ENCODE measurements around the gene RABL6.

The RABL6 gene

DNA sequence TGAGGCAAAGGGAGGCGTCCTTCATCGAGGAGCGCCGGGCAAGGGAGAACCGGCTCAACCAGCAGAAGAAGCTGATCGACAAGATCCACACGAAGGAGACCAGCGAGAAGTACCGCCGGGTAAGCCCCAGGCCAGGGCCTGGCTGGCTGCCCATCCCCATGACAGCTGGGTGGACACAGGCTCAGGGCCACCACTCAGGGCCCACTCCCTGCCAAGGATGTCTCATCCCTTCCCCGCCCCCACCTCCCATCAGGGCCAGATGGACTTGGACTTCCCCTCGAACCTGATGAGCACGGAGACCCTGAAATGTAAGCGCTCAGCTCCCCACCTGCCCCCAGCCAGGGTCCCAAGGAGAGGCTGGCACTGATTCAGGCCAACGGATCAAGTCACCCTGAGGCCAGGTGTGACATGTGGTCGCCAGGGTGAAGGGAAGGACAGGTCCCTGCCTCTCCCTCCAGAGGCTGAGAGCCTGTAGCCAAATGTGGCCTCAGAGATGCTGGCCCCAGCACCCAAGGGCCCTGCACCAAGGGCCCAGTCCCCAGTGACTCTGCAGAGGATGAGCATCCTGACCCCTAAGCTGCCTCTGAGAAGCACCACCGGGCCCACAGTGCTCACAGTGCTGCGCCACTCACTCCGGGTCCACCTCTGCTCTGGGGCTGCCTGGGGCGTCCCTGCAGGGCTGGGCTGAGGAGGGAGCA is 3.1 kb upstream of the RABL6 start:
- no peak overlapping the region for H3K27ac ChIP-seq (ENCODE audit: extremely low read depth, low read depth, low read length)
- peaks cover 8% of the 10 kb centered on the region for H3K4me1 ChIP-seq (ENCODE audit: control insufficient read depth, insufficient read depth, low read length)
- H3K36me3 ChIP-seq (ENCODE audit: control insufficient read depth in 2 of 2, insufficient read depth in 1 of 2, low read length in 2 of 2) = peaks cover 0 to 14% of the 10 kb centered on the region in 2 experiments; a peak in 1 of 3 replicates
- ChIA-PET POLR2A (no interaction called here), CTCF (interaction anchor here (1.1 to 1.5 kb wide), 2 partner anchors 12 to 44 kb away, joined by 3 to 5 read pairs; no protein-coding TSS in a partner anchor)
- TF ChIP-seq GLIS2 (tag by site-specific recombination; IDR thresholded peaks at IDR 0.05) = peak; percentile 29; the same call in 1 of the 2 replicates
- TF ChIP-seq ZNF19 (tag by site-specific recombination; IDR thresholded peaks at IDR 0.05; ENCODE audit: low read depth) = no peak
- no peak overlapping the region for H3K4me3 ChIP-seq (ENCODE audit: low read depth, low read length)
- no peaks in the 10 kb centered on the region for H3K9me3 ChIP-seq (ENCODE audit: control insufficient read depth, insufficient read depth, low read depth, low read length)

DNA sequence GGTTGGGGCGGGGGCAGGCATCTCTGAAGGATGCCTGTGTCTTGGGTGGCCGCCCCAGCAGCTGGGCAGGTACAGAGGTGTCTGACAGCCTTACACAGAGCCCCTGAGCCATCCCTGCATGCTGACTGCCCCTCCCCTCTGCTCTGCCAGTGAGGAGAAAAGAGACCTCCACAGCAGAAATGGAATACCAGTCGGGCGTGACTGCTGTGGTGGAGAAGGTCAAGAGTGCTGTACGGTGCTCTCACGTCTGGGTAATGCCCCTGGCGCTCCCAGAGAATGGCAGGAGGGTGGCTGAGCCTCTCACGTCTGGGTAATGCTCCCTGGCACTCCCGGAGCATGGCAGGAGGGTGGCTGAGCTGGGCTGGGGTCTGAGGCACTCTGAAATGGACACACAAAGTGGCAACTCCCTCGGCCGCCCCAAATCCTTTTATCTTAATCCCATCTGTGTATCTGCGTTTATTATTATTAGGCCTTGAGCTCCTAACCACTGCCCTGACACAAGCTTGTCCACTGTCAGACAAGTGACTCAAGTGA is 2.5 kb upstream of the RABL6 start:
- no peak overlapping the region for H3K4me3 ChIP-seq (ENCODE audit: low read depth, low read length)
- no peaks in the 10 kb centered on the region for H3K9me3 ChIP-seq (ENCODE audit: control insufficient read depth, insufficient read depth, low read depth, low read length)
- ChIA-PET POLR2A (interaction anchor here (0.7 to 3.3 kb wide), 3 partner anchors 10 to 43 kb away, joined by 3 to 15 read pairs (median 4); partner anchors contain the start of gene AJM1), CTCF (interaction anchor here (1.1 to 2.6 kb wide), 3 partner anchors 13 to 230 kb away, joined by 3 to 18 read pairs (median 4); no protein-coding TSS in a partner anchor)
- TF ChIP-seq, protein P1, sequence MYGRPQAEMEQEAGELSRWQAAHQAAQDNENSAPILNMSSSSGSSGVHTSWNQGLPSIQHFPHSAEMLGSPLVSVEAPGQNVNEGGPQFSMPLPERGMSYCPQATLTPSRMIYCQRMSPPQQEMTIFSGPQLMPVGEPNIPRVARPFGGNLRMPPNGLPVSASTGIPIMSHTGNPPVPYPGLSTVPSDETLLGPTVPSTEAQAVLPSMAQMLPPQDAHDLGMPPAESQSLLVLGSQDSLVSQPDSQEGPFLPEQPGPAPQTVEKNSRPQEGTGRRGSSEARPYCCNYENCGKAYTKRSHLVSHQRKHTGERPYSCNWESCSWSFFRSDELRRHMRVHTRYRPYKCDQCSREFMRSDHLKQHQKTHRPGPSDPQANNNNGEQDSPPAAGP (tag by site-specific recombination; IDR thresholded peaks at IDR 0.05) = no peak
- no peak for TF ChIP-seq ZNF174 (tag by site-specific recombination; IDR thresholded peaks at IDR 0.05)
- TF ChIP-seq ZNF792 (tag by site-specific recombination; IDR thresholded peaks at IDR 0.05) = no peak
- TF ChIP-seq, protein P2, sequence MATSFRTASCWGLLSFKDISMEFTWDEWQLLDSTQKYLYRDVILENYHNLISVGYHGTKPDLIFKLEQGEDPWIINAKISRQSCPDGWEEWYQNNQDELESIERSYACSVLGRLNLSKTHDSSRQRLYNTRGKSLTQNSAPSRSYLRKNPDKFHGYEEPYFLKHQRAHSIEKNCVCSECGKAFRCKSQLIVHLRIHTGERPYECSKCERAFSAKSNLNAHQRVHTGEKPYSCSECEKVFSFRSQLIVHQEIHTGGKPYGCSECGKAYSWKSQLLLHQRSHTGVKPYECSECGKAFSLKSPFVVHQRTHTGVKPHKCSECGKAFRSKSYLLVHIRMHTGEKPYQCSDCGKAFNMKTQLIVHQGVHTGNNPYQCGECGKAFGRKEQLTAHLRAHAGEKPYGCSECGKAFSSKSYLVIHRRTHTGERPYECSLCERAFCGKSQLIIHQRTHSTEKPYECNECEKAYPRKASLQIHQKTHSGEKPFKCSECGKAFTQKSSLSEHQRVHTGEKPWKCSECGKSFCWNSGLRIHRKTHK (tag by site-specific recombination; IDR thresholded peaks at IDR 0.05) = no peak
- H3K4me1 ChIP-seq (ENCODE audit: control insufficient read depth, insufficient read depth, low read length) = peaks cover 12% of the 10 kb centered on the region
- H3K27ac ChIP-seq (ENCODE audit: extremely low read depth, low read depth, low read length) = no peak overlapping the region
- H3K36me3 ChIP-seq (ENCODE audit: control insufficient read depth in 2 of 2, insufficient read depth in 1 of 2, low read length in 2 of 2) = peaks cover 0 to 20% of the 10 kb centered on the region in 2 experiments; a peak in 1 of 3 replicates

DNA sequence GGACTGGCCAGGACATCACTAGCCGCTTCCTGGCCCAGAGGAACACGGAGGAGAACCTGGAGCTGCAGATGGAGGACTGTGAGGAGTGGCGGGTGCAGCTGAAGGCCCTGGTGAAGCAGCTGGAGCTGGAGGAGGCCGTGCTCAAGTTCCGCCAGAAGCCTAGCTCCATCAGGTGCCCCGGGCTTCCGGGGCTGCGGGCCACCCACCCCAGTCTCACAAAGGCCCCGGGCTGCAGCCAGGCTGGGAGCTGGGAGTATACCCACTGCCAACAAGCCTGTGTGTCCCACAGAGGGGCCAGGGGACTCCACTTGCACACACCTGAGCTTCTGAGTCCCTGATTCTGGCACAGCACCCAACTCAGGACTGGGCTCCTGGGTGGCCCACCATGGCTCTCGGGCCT is 1.7 kb upstream of the RABL6 start:
- no peaks in the 10 kb centered on the region for H3K9me3 ChIP-seq (ENCODE audit: control insufficient read depth, insufficient read depth, low read depth, low read length)
- peaks cover 7% of the 10 kb centered on the region; the same call in 1 of the 2 replicates for H3K4me1 ChIP-seq (ENCODE audit: control insufficient read depth, insufficient read depth, low read length)
- H3K4me3 ChIP-seq (ENCODE audit: low read depth, low read length) = no peak overlapping the region
- ChIA-PET POLR2A (interaction anchor here (0.7 to 3.3 kb wide), 7 partner anchors 8 to 264 kb away, joined by 3 to 15 read pairs (median 3); partner anchors contain the start of genes AJM1 and SAPCD2), CTCF (interaction anchor here (0.6 to 2.6 kb wide), 5 partner anchors 14 to 229 kb away, joined by 3 to 18 read pairs (median 4); partner anchors contain the start of gene AJM1)
- H3K27ac ChIP-seq (ENCODE audit: extremely low read depth, low read depth, low read length) = no peak overlapping the region
- peaks cover 5 to 25% of the 10 kb centered on the region in 2 experiments; a peak in 2 of 3 replicates for H3K36me3 ChIP-seq (ENCODE audit: control insufficient read depth in 2 of 2, insufficient read depth in 1 of 2, low read length in 2 of 2)
- no peak for TF ChIP-seq ZNF292 (tag by site-specific recombination; IDR thresholded peaks at IDR 0.05; ENCODE audit: borderline replicate concordance, low read depth)
- TF ChIP-seq ZNF830 (tag by site-specific recombination; IDR thresholded peaks at IDR 0.05; ENCODE audit: low read depth) = no peak
- TF ChIP-seq ZNF610 (tag by site-specific recombination; IDR thresholded peaks at IDR 0.05; ENCODE audit: borderline replicate concordance) = no peak
- TF ChIP-seq ZSCAN23 (tag by site-specific recombination; IDR thresholded peaks at IDR 0.05) = no peak
- TF ChIP-seq, protein P3, sequence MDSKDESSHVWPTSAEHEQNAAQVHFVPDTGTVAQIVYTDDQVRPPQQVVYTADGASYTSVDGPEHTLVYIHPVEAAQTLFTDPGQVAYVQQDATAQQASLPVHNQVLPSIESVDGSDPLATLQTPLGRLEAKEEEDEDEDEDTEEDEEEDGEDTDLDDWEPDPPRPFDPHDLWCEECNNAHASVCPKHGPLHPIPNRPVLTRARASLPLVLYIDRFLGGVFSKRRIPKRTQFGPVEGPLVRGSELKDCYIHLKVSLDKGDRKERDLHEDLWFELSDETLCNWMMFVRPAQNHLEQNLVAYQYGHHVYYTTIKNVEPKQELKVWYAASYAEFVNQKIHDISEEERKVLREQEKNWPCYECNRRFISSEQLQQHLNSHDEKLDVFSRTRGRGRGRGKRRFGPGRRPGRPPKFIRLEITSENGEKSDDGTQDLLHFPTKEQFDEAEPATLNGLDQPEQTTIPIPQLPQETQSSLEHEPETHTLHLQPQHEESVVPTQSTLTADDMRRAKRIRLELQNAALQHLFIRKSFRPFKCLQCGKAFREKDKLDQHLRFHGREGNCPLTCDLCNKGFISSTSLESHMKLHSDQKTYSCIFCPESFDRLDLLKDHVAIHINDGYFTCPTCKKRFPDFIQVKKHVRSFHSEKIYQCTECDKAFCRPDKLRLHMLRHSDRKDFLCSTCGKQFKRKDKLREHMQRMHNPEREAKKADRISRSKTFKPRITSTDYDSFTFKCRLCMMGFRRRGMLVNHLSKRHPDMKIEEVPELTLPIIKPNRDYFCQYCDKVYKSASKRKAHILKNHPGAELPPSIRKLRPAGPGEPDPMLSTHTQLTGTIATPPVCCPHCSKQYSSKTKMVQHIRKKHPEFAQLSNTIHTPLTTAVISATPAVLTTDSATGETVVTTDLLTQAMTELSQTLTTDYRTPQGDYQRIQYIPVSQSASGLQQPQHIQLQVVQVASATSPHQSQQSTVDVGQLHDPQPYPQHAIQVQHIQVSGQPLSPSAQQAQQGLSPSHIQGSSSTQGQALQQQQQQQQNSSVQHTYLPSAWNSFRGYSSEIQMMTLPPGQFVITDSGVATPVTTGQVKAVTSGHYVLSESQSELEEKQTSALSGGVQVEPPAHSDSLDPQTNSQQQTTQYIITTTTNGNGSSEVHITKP (tag by site-specific recombination; IDR thresholded peaks at IDR 0.05) = no peak
- no peak for TF ChIP-seq ZNF155 (tag by site-specific recombination; IDR thresholded peaks at IDR 0.05)
- TF ChIP-seq, protein P4, sequence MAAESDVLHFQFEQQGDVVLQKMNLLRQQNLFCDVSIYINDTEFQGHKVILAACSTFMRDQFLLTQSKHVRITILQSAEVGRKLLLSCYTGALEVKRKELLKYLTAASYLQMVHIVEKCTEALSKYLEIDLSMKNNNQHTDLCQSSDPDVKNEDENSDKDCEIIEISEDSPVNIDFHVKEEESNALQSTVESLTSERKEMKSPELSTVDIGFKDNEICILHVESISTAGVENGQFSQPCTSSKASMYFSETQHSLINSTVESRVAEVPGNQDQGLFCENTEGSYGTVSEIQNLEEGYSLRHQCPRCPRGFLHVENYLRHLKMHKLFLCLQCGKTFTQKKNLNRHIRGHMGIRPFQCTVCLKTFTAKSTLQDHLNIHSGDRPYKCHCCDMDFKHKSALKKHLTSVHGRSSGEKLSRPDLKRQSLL (tag by site-specific recombination; IDR thresholded peaks at IDR 0.05) = peak; percentile 33; the same call in 1 of the 2 replicates
- TF ChIP-seq ZNF394 (tag by site-specific recombination; IDR thresholded peaks at IDR 0.05; ENCODE audit: borderline replicate concordance) = peak; percentile 33; the same call in 1 of the 2 replicates
- TF ChIP-seq ZNF510 (tag by site-specific recombination; IDR thresholded peaks at IDR 0.05; ENCODE audit: insufficient replicate concordance) = no peak
- no peak for TF ChIP-seq MEIS1 (CRISPR knock-in tag; IDR thresholded peaks at IDR 0.05; ENCODE audit: borderline replicate concordance)
- TF ChIP-seq, protein P5, sequence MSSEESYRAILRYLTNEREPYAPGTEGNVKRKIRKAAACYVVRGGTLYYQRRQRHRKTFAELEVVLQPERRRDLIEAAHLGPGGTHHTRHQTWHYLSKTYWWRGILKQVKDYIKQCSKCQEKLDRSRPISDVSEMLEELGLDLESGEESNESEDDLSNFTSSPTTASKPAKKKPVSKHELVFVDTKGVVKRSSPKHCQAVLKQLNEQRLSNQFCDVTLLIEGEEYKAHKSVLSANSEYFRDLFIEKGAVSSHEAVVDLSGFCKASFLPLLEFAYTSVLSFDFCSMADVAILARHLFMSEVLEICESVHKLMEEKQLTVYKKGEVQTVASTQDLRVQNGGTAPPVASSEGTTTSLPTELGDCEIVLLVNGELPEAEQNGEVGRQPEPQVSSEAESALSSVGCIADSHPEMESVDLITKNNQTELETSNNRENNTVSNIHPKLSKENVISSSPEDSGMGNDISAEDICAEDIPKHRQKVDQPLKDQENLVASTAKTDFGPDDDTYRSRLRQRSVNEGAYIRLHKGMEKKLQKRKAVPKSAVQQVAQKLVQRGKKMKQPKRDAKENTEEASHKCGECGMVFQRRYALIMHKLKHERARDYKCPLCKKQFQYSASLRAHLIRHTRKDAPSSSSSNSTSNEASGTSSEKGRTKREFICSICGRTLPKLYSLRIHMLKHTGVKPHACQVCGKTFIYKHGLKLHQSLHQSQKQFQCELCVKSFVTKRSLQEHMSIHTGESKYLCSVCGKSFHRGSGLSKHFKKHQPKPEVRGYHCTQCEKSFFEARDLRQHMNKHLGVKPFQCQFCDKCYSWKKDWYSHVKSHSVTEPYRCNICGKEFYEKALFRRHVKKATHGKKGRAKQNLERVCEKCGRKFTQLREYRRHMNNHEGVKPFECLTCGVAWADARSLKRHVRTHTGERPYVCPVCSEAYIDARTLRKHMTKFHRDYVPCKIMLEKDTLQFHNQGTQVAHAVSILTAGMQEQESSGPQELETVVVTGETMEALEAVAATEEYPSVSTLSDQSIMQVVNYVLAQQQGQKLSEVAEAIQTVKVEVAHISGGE (tag by site-specific recombination; conservative IDR thresholded peaks at IDR 0.05; ENCODE audit: low read depth) = no peak
